ENCODE measurements around the gene ZNF343.
A peak's percentile ranks its signal among the peaks of the same experiment; 100 is the strongest.

- TF ChIP-seq CTCF (IDR thresholded peaks at IDR 0.05; ENCODE audit: extremely low read depth in 1 of 2, insufficient read depth in 1 of 2, low read depth in 1 of 2, low read length in 2 of 2) (no peak), MAX (IDR thresholded peaks at IDR 0.05; ENCODE audit: insufficient read depth, insufficient read length) (no peak), POLR2A (IDR thresholded peaks at IDR 0.05; ENCODE audit: low read depth, low read length) (no peak), FOS (IDR thresholded peaks at IDR 0.05; ENCODE audit: borderline replicate concordance, insufficient read depth, low read length) (no peak), POLR2AphosphoS5 (IDR thresholded peaks at IDR 0.05; ENCODE audit: insufficient read depth, low read depth, low read length) (peak; percentile 32), EZH2 (IDR thresholded peaks at IDR 0.05; ENCODE audit: borderline replicate concordance, low read depth, low read length, severe bottlenecking) (no peak), MYC (IDR thresholded peaks at IDR 0.05; ENCODE audit: low read depth, low read length) (no peak)
These were observed 38.7 kb downstream of the ZNF343 start for GRCh38 chr20:2469991-2470422.
